Measurements from ENCODE around the gene CDK9.

Gene CDK9

DNA sequence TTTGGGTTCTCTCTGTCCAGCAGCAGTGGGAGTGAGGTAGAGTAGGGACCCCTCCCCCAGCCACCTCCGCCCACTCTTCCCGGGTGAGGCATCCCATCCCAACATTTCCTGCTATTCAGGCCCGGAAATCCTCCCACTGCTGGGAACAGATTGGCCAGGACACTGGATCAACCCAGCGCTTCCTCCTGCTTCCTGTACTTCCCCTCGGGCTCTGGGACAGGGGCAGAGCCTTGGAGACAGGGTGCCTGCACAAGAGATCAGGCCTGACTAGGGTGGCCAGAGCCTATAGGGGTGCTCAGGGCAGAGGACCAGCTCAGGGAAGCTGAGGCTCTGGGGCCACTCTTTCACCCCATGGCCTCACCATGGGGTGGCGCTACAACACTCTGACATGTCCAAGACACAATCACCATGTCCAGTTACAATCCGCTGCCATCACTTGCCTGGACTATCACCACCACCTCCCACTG is 21.9 kb upstream of the CDK9 start:
- DNase-seq (ENCODE audit: low read depth): no peak
- TF ChIP-seq, protein P1, sequence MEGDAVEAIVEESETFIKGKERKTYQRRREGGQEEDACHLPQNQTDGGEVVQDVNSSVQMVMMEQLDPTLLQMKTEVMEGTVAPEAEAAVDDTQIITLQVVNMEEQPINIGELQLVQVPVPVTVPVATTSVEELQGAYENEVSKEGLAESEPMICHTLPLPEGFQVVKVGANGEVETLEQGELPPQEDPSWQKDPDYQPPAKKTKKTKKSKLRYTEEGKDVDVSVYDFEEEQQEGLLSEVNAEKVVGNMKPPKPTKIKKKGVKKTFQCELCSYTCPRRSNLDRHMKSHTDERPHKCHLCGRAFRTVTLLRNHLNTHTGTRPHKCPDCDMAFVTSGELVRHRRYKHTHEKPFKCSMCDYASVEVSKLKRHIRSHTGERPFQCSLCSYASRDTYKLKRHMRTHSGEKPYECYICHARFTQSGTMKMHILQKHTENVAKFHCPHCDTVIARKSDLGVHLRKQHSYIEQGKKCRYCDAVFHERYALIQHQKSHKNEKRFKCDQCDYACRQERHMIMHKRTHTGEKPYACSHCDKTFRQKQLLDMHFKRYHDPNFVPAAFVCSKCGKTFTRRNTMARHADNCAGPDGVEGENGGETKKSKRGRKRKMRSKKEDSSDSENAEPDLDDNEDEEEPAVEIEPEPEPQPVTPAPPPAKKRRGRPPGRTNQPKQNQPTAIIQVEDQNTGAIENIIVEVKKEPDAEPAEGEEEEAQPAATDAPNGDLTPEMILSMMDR (IDR thresholded peaks at IDR 0.05; ENCODE audit: insufficient read depth, low read depth, low read length, missing control alignments): peak; percentile 9
- no peak overlapping the region for H3K4me3 ChIP-seq (ENCODE audit: low read length)

GRCh38 chr9:127765418-127765817 is 20.4 kb upstream of the CDK9 start:
- TF ChIP-seq, protein P1 (IDR thresholded peaks at IDR 0.05; ENCODE audit: insufficient read depth, low read depth, low read length, missing control alignments): no peak
- DNase-seq (ENCODE audit: low read depth): no peak
- H3K4me3 ChIP-seq (ENCODE audit: low read length): no peak overlapping the region

GRCh38 chr9:127767410-127767809 is 18.4 kb upstream of the CDK9 start:
- no peak overlapping the region for H3K4me3 ChIP-seq (ENCODE audit: low read length)
- no peak for DNase-seq (ENCODE audit: low read depth)
- TF ChIP-seq, protein P1 (IDR thresholded peaks at IDR 0.05; ENCODE audit: insufficient read depth, low read depth, low read length, missing control alignments): no peak

DNA sequence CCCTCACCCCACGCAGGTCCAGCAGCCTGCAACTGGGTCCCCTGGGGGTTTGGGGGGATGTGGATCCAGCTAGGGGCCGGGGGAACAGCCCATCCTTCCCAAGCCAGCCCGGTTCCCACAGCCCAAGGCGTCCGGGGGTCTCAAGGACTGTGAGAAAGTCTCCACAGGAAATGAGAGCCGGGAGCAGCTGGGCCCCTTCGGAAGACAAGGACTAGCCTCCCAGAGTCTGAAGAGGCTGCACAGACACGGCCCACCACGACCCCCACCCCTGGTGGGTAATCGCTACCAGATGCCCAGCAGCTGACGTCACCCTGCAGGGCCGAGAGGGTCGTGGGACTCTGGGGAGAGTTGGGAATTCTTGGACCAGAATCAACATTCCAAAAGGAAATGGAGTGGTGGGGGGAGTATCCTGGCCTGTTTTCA is 17.9 kb upstream of the CDK9 start:
- TF ChIP-seq, protein P1 (IDR thresholded peaks at IDR 0.05; ENCODE audit: insufficient read depth, low read depth, low read length, missing control alignments): no peak
- no peak overlapping the region for H3K4me3 ChIP-seq (ENCODE audit: low read length)
- DNase-seq (ENCODE audit: low read depth): no peak

- DNase-seq (ENCODE audit: low read depth): no peak
- TF ChIP-seq, protein P1 (IDR thresholded peaks at IDR 0.05; ENCODE audit: insufficient read depth, low read depth, low read length, missing control alignments): no peak
- H3K4me3 ChIP-seq (ENCODE audit: low read length): no peak overlapping the region
These were observed 17.1 kb upstream of the CDK9 start for GRCh38 chr9:127768698-127769097.

GRCh38 chr9:127769101-127769500 is 16.7 kb upstream of the CDK9 start:
- DNase-seq (ENCODE audit: low read depth): no peak
- H3K4me3 ChIP-seq (ENCODE audit: low read length): no peak overlapping the region
- TF ChIP-seq, protein P1 (IDR thresholded peaks at IDR 0.05; ENCODE audit: insufficient read depth, low read depth, low read length, missing control alignments): no peak

DNA sequence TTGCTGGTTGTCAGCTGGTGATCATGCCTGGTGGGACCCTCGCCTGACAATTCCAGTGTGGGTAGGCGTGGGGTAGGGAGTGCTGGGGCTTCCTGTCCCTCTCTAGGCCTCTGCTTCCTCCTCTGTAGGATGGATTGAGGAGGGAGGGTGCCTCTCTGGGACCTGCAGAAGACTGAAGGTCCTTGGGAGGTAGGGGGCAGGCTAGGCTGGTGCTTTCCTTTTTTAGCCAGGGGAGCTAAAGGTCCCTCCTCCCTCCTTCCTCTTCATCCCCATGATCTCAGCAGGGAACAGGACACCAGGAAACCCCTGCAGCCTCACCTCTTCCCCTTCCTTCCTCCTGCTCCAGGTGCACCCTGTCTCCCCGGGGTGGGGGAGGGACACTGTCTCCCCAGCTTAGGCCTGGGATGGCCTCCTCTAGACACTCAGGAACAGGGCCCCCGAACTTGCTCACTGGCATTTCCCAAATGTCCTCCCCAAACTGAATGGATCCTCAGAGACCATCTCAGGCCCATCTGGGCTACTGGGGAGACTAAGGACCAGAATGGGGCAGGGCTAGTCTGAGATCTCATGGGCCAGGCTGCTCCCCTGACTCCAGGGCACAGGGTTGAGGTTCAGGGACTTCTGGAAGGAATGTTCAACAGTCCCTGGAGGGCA is 15.8 kb upstream of the CDK9 start:
- no peak overlapping the region for H3K4me3 ChIP-seq (ENCODE audit: low read length)
- TF ChIP-seq, protein P1 (IDR thresholded peaks at IDR 0.05; ENCODE audit: insufficient read depth, low read depth, low read length, missing control alignments): no peak
- no peak for DNase-seq (ENCODE audit: low read depth)
